Esophagus (tissue), 2 donors: Measurements from ENCODE around the gene UNCX. TPM values are rescaled to one million over a fixed set of nuclear protein-coding genes. Genes with fewer than 3 reads are reported as not detected.

Experiments
- H3K27ac ChIP-seq, 2 donors: one replicate each; pipeline ENCODE4 v1.5.1; 2013; ENCODE audit warnings: low read depth in 2 of 2, mild to moderate bottlenecking in 2 of 2, inconsistent platforms in 1 of 2, low read length in 1 of 2, moderate library complexity in 1 of 2
- H3K27me3 ChIP-seq, 2 donors: one replicate each; pipeline ENCODE4 v1.6.1; 2013; ENCODE audit warnings: low read length in 2 of 2, control low read depth in 1 of 2, mild to moderate bottlenecking in 1 of 2; ENCODE audit not compliant: insufficient read depth in 2 of 2, control insufficient read depth in 1 of 2
- H3K36me3 ChIP-seq, 2 donors: one replicate each; pipeline ENCODE4 v1.6.1; 2013; ENCODE audit warnings: low read length in 1 of 2; ENCODE audit not compliant: control insufficient read depth in 2 of 2, insufficient read depth in 2 of 2
- H3K4me1 ChIP-seq, 2 donors: one replicate each; pipeline ENCODE4 v1.6.1; 2013; ENCODE audit warnings: low read length in 1 of 2; ENCODE audit not compliant: control insufficient read depth in 2 of 2, insufficient read depth in 2 of 2
- H3K4me3 ChIP-seq, 2 donors: one replicate each; pipeline ENCODE4 v1.5.1; 2013; ENCODE audit warnings: low read length in 2 of 2, mild to moderate bottlenecking in 2 of 2, low read depth in 1 of 2, moderate library complexity in 1 of 2
- H3K9me3 ChIP-seq, 2 donors: one replicate each; pipeline ENCODE4 v1.6.1; 2013; ENCODE audit warnings: mild to moderate bottlenecking in 2 of 2, low read depth in 1 of 2, low read length in 1 of 2, moderate library complexity in 1 of 2; ENCODE audit not compliant: control insufficient read depth in 2 of 2, insufficient read depth in 1 of 2
- WGBS, 2 donors: extraction: QIAGEN DNeasy Blood & Tissue Kit; methylation state at CpG; one replicate each; pipeline ENCODE4 v1.1.7; 2013; 5-methylcytosine and 5-hydroxymethylcytosine counted together
- polyA plus RNA-seq, 2 donors: library from polyadenylated mRNA; stranded (reverse); fragments of 200-250 nt; gene quantifications; one replicate each; pipeline ENCODE4 v1.2.3, GENCODE V29; 2013
- donor health status: healthy with polysubstance abuse.
- donor health status: Bipolar disorder and iron deficiency.

The UNCX gene
- polyA plus RNA-seq, 2 donors = not detected

GRCh38 chr7:1262441-1262840 is 29.8 kb downstream of the UNCX start:
- H3K4me1 ChIP-seq = no peaks in the 10 kb centered on the region
- 75 to 78% methylated on average over 13 of the region's 13 CpGs for WGBS, 2 donors
- H3K4me3 ChIP-seq = no peak overlapping the region
- H3K27me3 ChIP-seq = peaks cover 0 to 15% of the 10 kb centered on the region in 2 donors
- no peak overlapping the region for H3K27ac ChIP-seq
- no peaks in the 10 kb centered on the region for H3K36me3 ChIP-seq
- peaks cover 0 to 2% of the 10 kb centered on the region in 2 donors for H3K9me3 ChIP-seq

GRCh38 chr7:1263391-1263951 is 30.8 kb downstream of the UNCX start:
- Histone ChIP-seq H3K27ac (no peak overlapping the region), H3K27me3 (peaks cover 0 to 10% of the 10 kb centered on the region in 2 donors), H3K4me1 (no peaks in the 10 kb centered on the region), H3K9me3 (peaks cover 0 to 2% of the 10 kb centered on the region in 2 donors), H3K4me3 (no peak overlapping the region), H3K36me3 (no peaks in the 10 kb centered on the region)
- 57 to 68% methylated on average over 28 of the region's 28 CpGs for WGBS, 2 donors

GRCh38 chr7:1264345-1265280 is 31.9 kb downstream of the UNCX start:
- Histone ChIP-seq H3K36me3 (no peaks in the 10 kb centered on the region), H3K27ac (no peak overlapping the region), H3K27me3 (peaks cover 0 to 17% of the 10 kb centered on the region in 2 donors), H3K9me3 (peaks cover 0 to 2% of the 10 kb centered on the region in 2 donors), H3K4me3 (no peak overlapping the region), H3K4me1 (no peaks in the 10 kb centered on the region)
- 63 to 65% methylated on average over 30 of the region's 30 CpGs for WGBS, 2 donors

- Histone ChIP-seq H3K4me1 (no peaks in the 10 kb centered on the region), H3K27me3 (peaks cover 0 to 14% of the 10 kb centered on the region in 2 donors), H3K4me3 (no peak overlapping the region), H3K27ac (no peak overlapping the region), H3K36me3 (no peaks in the 10 kb centered on the region), H3K9me3 (peaks cover 2% of the 10 kb centered on the region in 2 donors)
- WGBS, 2 donors = 80 to 81% methylated on average over 31 of the region's 31 CpGs
Measured at GRCh38 chr7:1267016-1267900, 34.6 kb downstream of the UNCX start.

- Histone ChIP-seq H3K9me3 (peaks cover 2 to 3% of the 10 kb centered on the region in 2 donors), H3K4me1 (no peaks in the 10 kb centered on the region), H3K4me3 (no peak overlapping the region), H3K27me3 (peaks cover 0 to 10% of the 10 kb centered on the region in 2 donors), H3K27ac (no peak overlapping the region), H3K36me3 (no peaks in the 10 kb centered on the region)
- 72 to 79% methylated on average over 25 to 27 of the region's 27 CpGs for WGBS, 2 donors
Measured at GRCh38 chr7:1268076-1268815, 35.6 kb downstream of the UNCX start.

GRCh38 chr7:1268866-1269265 is 36.2 kb downstream of the UNCX start:
- no peak overlapping the region for H3K27ac ChIP-seq
- no peaks in the 10 kb centered on the region for H3K36me3 ChIP-seq
- 46 to 49% methylated on average over 14 of the region's 14 CpGs for WGBS, 2 donors
- no peak overlapping the region for H3K4me3 ChIP-seq
- H3K27me3 ChIP-seq = peaks cover 0 to 10% of the 10 kb centered on the region in 2 donors
- H3K9me3 ChIP-seq = peaks cover 2 to 3% of the 10 kb centered on the region in 2 donors
- no peaks in the 10 kb centered on the region for H3K4me1 ChIP-seq

- WGBS, 2 donors = 53 to 70% methylated on average over 28 to 29 of the region's 29 CpGs
- Histone ChIP-seq H3K4me1 (no peaks in the 10 kb centered on the region), H3K27me3 (peaks cover 0 to 10% of the 10 kb centered on the region in 2 donors), H3K4me3 (no peak overlapping the region), H3K36me3 (no peaks in the 10 kb centered on the region), H3K27ac (no peak overlapping the region), H3K9me3 (peaks cover 2 to 3% of the 10 kb centered on the region in 2 donors)
Measured at GRCh38 chr7:1269336-1269890, 36.7 kb downstream of the UNCX start.

GRCh38 chr7:1270181-1270580 is 37.5 kb downstream of the UNCX start:
- Histone ChIP-seq H3K27me3 (peaks cover 0 to 10% of the 10 kb centered on the region in 2 donors), H3K36me3 (no peaks in the 10 kb centered on the region), H3K9me3 (peaks cover under 1 to 3% of the 10 kb centered on the region in 2 donors), H3K4me3 (no peak overlapping the region), H3K4me1 (no peaks in the 10 kb centered on the region), H3K27ac (no peak overlapping the region)
- WGBS, 2 donors = 68 to 74% methylated on average over 11 to 12 of the region's 12 CpGs
